GM12891 (cell line): Measurements from ENCODE around the gene MRPL12.

Source experiments
- POLR2A ChIP-seq: IDR thresholded peaks from 2 replicates; pipeline ENCODE4 v1.6.1; 2011; ENCODE audit warnings: low read depth, low read length, control low read depth
- POLR2AphosphoS5 ChIP-seq: IDR thresholded peaks from 2 replicates; pipeline ENCODE4 v1.6.1; 2011; ENCODE audit warnings: low read depth, low read length, control low read depth
- SPI1 ChIP-seq: IDR thresholded peaks from 2 replicates; pipeline ENCODE4 v1.6.1; 2011; ENCODE audit warnings: low read depth, low read length, control low read depth
- TAF1 ChIP-seq: IDR thresholded peaks from 2 replicates; pipeline ENCODE4 v1.6.1; 2011; ENCODE audit warnings: low read depth, low read length, control low read depth

DNA sequence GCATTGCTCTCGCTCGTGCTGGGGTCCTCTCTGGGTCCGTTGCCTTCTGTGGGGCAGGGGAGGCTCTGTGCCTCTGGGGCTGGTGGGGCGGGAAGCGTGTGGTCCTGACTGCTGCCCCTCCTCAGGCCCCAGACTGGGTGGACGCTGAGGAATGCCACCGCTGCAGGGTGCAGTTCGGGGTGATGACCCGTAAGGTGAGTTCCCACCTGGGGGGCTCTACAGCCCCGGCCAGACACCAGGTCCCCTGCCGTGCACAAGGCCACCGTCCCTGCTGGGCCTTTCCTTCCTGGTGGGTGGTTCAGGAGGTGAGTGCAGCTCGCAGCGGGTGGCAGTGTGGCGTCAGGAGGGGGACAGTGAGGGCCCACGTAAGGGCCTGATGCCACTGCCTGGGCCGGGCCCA lies 12.6 kb upstream of the MRPL12 start:
- no peak for TF ChIP-seq TAF1
- no peak for TF ChIP-seq SPI1
- no peak for TF ChIP-seq POLR2A
- TF ChIP-seq POLR2AphosphoS5, result no peak
